Astrocyte of the hippocampus (primary cell): ENCODE results near the gene ZNF831.

Experiments
- DNase-seq: peaks from one replicate; pipeline ENCODE4 v3.0.0; 2011; ENCODE audit warnings: low read depth, low spot score

Gene ZNF831

GRCh38 chr20:59179988-59180387 lies 16.4 kb downstream of the ZNF831 start:
- DNase-seq = no peak

- DNase-seq = no peak
Measured at GRCh38 chr20:59181936-59182335, 18.3 kb downstream of the ZNF831 start.

DNA sequence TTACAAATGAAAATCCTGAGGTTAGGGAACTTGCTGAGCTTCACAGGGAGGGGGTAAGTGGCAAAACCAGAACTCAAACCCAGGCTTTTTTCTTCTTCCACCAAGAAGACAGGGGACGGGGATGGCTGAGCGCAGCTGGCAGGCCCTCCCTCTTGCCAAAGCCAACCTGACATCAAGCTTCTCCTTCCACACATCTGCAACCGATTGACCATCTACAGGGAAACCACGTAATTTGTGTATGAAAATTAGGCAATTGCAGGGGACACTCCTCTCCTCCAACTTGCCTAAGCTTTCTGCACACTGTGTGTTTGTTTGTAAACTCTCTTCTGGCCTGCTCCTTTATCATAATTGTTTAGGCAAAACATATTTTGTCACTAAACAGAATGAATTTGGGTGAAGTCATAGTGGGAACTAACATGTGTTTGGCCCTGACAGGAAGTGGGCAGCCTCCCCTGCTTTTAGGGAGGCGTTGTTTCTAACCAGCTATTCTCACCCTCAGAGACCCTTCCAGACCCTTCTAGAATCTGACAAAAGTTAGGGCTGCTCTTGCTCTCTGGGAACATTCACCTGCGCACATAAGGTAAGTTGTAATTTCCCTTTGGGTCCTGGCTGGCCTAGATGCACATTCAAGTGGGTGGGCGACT lies 18.9 kb downstream of the ZNF831 start:
- no peak for DNase-seq

- DNase-seq = no peak
Measured at GRCh38 chr20:59183751-59184150, 20.1 kb downstream of the ZNF831 start.

DNA sequence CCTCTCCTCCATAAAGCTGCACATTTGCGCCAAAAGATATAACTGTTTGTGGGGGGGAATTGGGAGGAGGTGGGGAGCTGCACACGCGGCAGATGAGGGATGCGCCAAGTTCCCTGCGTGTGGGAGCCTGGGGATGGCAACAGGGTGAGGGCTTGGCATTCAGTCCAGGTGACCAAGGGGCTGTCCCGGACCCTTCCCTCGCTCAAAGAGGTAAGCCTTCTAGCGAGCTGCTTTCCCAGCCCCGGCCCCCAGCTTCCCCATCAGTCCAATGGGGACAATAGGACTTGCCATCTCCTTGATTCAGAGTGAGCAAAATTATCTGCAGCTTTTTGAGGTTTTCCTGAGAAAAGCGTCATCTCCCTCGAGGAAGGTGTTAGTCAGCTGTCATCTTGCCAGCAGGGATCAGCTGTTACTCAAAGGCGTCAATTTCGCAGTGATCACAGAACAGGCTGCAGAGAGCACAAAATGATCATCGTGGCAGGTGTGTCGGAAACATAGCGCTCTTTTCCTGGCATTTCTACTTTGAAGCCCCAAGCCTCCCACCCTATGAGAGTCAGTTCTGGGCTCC lies 21.3 kb downstream of the ZNF831 start:
- DNase-seq = no peak

- DNase-seq = no peak
Measured at GRCh38 chr20:59185809-59186208, 22.2 kb downstream of the ZNF831 start.

DNA sequence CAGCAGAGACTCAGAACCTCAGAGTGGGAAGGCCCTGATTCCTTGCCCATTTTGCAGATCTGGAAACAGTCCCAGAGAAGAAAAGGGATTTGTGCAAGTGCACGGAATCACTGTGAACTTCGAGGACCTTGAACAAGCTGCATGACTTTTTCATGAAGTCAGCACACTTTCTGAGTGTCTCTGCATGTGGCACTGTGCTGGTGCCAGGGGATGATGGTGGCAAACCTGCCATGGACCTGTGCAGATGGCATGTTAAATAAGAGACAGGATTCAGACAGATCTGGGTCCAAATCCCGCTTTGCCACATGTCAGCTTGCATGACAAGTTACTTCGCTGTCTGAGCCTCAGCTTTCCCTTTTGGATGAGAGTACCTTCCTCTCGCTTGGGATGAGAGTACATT lies 26.8 kb downstream of the ZNF831 start:
- no peak for DNase-seq

DNA sequence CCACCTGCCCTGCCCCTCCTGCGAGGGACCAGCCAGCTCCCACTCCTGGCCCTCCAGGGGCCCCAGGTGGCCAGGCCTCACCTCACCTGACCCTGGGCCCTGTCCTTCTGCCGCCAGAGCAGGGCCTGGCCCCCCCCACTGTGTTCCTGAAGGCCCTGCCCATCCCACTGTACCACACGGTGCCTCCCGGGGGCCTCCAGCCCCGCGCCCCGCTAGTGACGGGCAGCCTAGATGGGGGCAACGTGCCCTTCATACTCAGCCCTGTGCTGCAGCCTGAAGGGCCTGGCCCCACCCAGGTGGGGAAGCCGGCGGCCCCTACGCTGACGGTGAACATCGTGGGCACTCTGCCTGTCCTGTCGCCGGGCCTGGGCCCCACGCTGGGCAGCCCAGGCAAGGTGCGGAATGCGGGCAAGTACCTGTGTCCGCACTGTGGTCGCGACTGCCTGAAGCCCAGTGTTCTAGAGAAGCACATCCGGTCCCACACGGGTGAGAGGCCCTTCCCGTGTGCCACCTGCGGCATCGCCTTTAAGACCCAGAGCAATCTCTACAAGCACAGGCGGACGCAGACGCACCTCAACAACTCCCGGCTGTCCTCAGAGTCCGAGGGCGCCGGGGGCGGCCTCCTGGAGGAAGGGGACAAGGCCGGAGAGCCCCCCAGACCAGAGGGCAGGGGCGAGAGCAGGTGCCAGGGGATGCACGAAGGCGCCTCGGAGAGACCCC lies 27.6 kb downstream of the ZNF831 start:
- no peak for DNase-seq

DNA sequence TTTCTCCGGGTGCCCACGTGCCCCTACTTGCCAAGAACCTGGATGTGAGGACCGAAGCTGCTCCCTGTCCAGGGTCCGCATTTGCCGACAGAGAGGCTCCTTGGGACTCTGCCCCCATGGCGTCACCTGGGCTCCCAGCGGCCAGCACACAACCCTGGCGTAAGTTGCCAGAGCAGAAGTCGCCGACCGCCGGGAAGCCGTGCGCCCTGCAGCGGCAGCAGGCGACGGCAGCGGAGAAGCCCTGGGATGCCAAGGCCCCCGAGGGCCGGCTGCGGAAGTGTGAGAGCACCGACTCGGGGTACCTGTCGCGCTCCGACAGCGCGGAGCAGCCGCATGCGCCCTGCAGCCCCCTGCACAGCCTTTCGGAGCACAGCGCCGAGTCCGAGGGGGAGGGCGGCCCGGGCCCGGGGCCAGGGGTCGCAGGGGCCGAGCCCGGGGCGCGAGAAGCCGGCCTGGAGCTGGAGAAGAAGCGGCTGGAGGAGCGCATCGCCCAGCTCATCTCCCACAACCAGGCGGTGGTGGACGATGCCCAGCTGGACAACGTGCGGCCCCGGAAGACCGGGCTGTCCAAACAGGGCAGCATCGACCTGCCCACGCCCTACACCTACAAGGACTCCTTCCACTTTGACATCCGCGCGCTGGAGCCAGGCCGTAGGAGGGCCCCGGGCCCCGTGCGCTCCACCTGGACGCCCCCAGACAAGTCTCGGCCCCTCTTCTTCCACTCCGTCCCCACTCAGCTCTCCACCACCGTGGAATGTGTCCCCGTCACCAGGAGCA lies 28.3 kb downstream of the ZNF831 start:
- no peak for DNase-seq

DNA sequence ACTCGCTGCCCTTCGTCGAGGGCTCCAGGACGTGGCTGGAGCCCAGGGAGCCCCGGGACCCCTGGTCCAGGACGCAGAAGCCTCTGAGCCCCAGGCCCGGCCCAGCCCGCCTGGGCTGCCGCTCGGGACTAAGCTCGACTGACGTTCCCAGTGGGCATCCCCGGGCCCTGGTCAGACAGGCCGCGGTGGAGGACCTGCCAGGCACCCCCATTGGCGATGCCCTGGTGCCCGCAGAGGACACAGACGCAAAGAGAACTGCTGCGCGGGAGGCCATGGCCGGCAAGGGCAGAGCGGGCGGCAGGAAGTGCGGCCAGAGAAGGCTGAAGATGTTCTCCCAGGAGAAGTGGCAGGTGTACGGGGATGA lies 28.9 kb downstream of the ZNF831 start:
- no peak for DNase-seq

DNA sequence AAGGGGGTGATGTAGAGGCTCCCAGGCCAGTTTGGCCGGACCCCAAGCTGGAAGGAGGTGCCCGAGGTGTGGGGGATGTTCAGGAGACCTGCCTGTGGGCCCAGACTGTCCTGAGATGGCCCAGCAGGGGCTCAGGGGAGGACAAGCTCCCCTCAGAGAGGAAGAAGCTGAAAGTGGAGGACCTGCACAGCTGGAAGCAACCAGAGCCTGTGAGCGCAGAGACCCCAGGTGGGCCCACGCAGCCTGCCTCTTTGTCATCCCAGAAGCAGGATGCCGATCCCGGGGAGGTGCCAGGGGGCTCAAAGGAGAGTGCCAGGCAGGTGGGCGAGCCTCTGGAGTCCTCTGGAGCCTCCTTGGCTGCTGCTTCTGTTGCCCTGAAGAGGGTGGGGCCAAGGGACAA lies 29.7 kb downstream of the ZNF831 start:
- no peak for DNase-seq

- DNase-seq = no peak
Measured at GRCh38 chr20:59194023-59194935, 30.7 kb downstream of the ZNF831 start.

- no peak for DNase-seq
Measured at GRCh38 chr20:59195316-59195993, 31.8 kb downstream of the ZNF831 start.

DNA sequence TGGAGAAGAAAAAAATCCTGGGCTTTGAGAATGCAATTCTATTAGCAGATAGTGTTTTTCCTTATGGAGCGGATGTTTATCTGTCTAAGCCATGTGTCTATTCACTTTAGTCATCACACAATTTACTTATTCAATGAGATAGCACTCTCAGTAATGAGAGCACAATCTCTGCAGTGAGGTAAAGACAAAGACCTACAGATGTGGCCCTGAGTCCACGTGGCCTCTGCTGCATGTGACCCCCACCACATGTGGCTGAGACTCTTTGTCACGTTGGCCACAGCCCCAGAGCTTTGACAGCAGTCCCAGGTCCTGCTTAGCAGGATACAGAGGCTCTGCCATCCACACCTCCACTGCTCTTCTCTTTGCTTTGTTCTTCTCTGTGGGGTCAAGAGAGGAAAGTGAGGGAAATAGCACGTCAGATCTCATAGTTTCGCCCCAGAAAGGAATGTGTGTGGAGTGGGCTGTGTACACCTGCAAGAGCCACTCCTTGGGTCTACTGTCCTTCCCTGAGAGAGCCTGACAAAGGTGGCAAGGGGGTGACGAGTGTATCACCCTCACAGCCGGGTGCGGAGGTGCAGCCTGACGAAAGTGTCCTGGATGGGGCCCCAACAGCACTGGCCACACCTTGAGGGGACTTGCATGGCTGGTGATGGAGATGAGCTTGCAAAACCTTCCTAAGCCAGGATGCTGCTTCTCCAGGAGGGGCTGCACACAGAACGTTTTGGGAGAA lies 40.7 kb downstream of the ZNF831 start:
- no peak for DNase-seq

GRCh38 chr20:59205044-59205443 lies 41.4 kb downstream of the ZNF831 start:
- no peak for DNase-seq

- no peak for DNase-seq
Measured at GRCh38 chr20:59207235-59207634, 43.6 kb downstream of the ZNF831 start.

- DNase-seq = peak; percentile 7
Measured at GRCh38 chr20:59207742-59208357, 44.2 kb downstream of the ZNF831 start.

GRCh38 chr20:59210186-59210585 lies 46.6 kb downstream of the ZNF831 start:
- no peak for DNase-seq

- no peak for DNase-seq
Measured at GRCh38 chr20:59211208-59211765, 47.7 kb downstream of the ZNF831 start.
